ENCODE measurements around the gene C15orf62. TPM values are rescaled to one million over a fixed set of nuclear protein-coding genes. Genes with fewer than 3 reads are reported as not detected.

C15orf62 gene
- total RNA-seq, 1 experiment from 2014 or later = 0.26 TPM

DNA sequence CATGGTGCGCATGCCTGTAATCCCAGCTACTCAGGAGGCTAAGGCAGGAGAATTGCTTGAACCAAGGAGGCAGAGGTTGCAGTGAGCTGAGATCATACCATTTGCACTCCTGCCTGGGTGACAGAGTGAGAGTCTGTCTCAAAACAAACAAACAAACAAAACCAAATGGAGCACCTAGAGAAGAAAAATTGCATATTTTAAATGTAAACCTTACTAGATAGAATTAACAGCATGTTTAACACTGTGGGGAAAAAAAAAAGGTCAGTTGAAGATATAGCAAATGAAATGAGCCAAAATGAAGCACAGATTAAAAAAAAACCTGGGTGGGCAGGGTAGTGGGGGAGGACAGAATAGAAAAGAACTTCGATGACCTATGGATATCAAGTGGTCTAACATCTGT is 51.4 kb downstream of the C15orf62 start:
- CTCF ChIA-PET = interaction anchor here (0.6 to 0.7 kb wide), 2 partner anchors 122 to 516 kb away, joined by 3 to 6 read pairs; no protein-coding TSS in a partner anchor
- H3K4me1 Mint-ChIP-seq (ENCODE audit: insufficient read depth, unreplicated experiment) = peaks cover 3% of the 10 kb centered on the region

More for the DNA sequence above, 51.4 kb downstream of the C15orf62 start:
- Mint-ChIP-seq H3K36me3 (ENCODE audit: insufficient read depth, unreplicated experiment) (peaks cover under 1% of the 10 kb centered on the region), H3K4me3 (ENCODE audit: unreplicated experiment) (no peak overlapping the region), H3K27me3 (ENCODE audit: insufficient read depth, unreplicated experiment) (no peaks in the 10 kb centered on the region), H3K27ac (ENCODE audit: low read depth, unreplicated experiment) (no peak overlapping the region), H3K9me3 (ENCODE audit: unreplicated experiment) (no peaks in the 10 kb centered on the region)
- intact Hi-C loops (cut with micrococcal nuclease) = no loop called here
- no peak for DNase-seq (ENCODE audit: unreplicated experiment)
- no TSS peak for BruUV-seq (replicated peaks)
- POLR2A ChIA-PET = no interaction called here
- TF ChIP-seq, protein P1, sequence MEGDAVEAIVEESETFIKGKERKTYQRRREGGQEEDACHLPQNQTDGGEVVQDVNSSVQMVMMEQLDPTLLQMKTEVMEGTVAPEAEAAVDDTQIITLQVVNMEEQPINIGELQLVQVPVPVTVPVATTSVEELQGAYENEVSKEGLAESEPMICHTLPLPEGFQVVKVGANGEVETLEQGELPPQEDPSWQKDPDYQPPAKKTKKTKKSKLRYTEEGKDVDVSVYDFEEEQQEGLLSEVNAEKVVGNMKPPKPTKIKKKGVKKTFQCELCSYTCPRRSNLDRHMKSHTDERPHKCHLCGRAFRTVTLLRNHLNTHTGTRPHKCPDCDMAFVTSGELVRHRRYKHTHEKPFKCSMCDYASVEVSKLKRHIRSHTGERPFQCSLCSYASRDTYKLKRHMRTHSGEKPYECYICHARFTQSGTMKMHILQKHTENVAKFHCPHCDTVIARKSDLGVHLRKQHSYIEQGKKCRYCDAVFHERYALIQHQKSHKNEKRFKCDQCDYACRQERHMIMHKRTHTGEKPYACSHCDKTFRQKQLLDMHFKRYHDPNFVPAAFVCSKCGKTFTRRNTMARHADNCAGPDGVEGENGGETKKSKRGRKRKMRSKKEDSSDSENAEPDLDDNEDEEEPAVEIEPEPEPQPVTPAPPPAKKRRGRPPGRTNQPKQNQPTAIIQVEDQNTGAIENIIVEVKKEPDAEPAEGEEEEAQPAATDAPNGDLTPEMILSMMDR (IDR thresholded peaks at IDR 0.05; ENCODE audit: unreplicated experiment) = no peak

Other genes starting within 250 kb of the C15orf62 start
- 17.9 and 18.1 TPM in 2 replicates for gene CCDC32, start 204.9 kb upstream of the C15orf62 start, total RNA-seq (2022)
- 13.4 and 13.9 TPM in 2 replicates for gene RPUSD2, start 200.7 kb upstream of the C15orf62 start, total RNA-seq (2022)
- gene KNL1, start 175.7 kb upstream of the C15orf62 start, total RNA-seq (2022) = 7.9 and 11.4 TPM in 2 replicates
- gene RAD51, start 74.8 kb upstream of the C15orf62 start, total RNA-seq (2022) = 6.1 and 7.1 TPM in 2 replicates
- 31.8 and 36.1 TPM in 2 replicates for gene RMDN3, start 14.7 kb upstream of the C15orf62 start, total RNA-seq (2022)
- 7.2 and 8.2 TPM in 2 replicates for gene GCHFR, start 5.9 kb upstream of the C15orf62 start, total RNA-seq (2022)
- gene ZFYVE19, start 37.1 kb downstream of the C15orf62 start, total RNA-seq (2022) = 19.2 and 19.9 TPM in 2 replicates
- gene DNAJC17, start 37.5 kb downstream of the C15orf62 start, total RNA-seq (2022) = 55.1 and 58.1 TPM in 2 replicates
- not detected in 2 replicates for gene PPP1R14D, start 58.7 kb downstream of the C15orf62 start, total RNA-seq (2022)
- 57.9 and 68.6 TPM in 2 replicates for gene SPINT1, start 74.1 kb downstream of the C15orf62 start, total RNA-seq (2022)
- 1.2 and 1.7 TPM in 2 replicates for gene RHOV, start 104.3 kb downstream of the C15orf62 start, total RNA-seq (2022)
- gene VPS18, start 124.5 kb downstream of the C15orf62 start, total RNA-seq (2022) = 13.2 and 18.5 TPM in 2 replicates
- 0.10 TPM in 1 of 2 replicates, not detected in the other for gene DLL4, start 159.4 kb downstream of the C15orf62 start, total RNA-seq (2022)
- gene CHAC1, start 183.5 kb downstream of the C15orf62 start, total RNA-seq (2022) = 35.5 and 49.4 TPM in 2 replicates